Parathyroid adenoma (tissue), 2 donors: ENCODE measurements around the gene CEP68.

Source experiments
- H2AFZ ChIP-seq: fragments of 300-600 bp; sonication (generic); one replicate; pipeline ENCODE4 v1.7.0; 2017; ENCODE audit warnings: antibody characterized with exemption, mild to moderate bottlenecking
- H3K27ac ChIP-seq: fragments of 300-600 bp; sonication (generic); one replicate; pipeline ENCODE4 v1.7.0; 2017
- H3K27me3 ChIP-seq: fragments of 300-600 bp; sonication (generic); one replicate; pipeline ENCODE4 v1.7.0; 2017; ENCODE audit warnings: low read length; ENCODE audit not compliant: control insufficient read depth, insufficient read depth
- H3K36me3 ChIP-seq: fragments of 300-600 bp; sonication (generic); one replicate; pipeline ENCODE4 v1.7.0; 2017; ENCODE audit warnings: low read length; ENCODE audit not compliant: control insufficient read depth, insufficient read depth
- H3K4me1 ChIP-seq: fragments of 300-600 bp; sonication (generic); one replicate; pipeline ENCODE4 v1.7.0; 2017; ENCODE audit warnings: control low read depth
- H3K4me2 ChIP-seq: fragments of 300-600 bp; sonication (generic); one replicate; pipeline ENCODE4 v1.7.0; 2017; ENCODE audit warnings: low read length
- H3K4me3 ChIP-seq: fragments of 300-600 bp; sonication (generic); one replicate; pipeline ENCODE4 v1.7.0; 2017; ENCODE audit warnings: low read depth, low read length
- H3K79me2 ChIP-seq: fragments of 300-600 bp; sonication (generic); one replicate; pipeline ENCODE4 v1.7.0; 2017; ENCODE audit warnings: control low read depth
- H3K9ac ChIP-seq: fragments of 300-600 bp; sonication (generic); one replicate; pipeline ENCODE4 v1.7.0; 2017; ENCODE audit warnings: mild to moderate bottlenecking
- H3K9me3 ChIP-seq: fragments of 300-600 bp; sonication (generic); one replicate; pipeline ENCODE4 v1.7.0; 2017; ENCODE audit warnings: low read length; ENCODE audit not compliant: control insufficient read depth
- TF ChIP-seq, protein P1 (sequence below): fragments of 300-600 bp; sonication (generic); IDR thresholded peaks from one replicate; pipeline ENCODE4 v1.7.0; 2017; ENCODE audit warnings: antibody characterized with exemption, mild to moderate bottlenecking
- donor health status: primary hyperparathyroidism.

The CEP68 gene

GRCh38 chr2:65049010-65049639 lies 7.1 kb upstream of the CEP68 start:
- no peaks in the 10 kb centered on the region for H3K79me2 ChIP-seq
- no peak overlapping the region for H2AFZ ChIP-seq
- no peak overlapping the region for H3K9ac ChIP-seq

DNA sequence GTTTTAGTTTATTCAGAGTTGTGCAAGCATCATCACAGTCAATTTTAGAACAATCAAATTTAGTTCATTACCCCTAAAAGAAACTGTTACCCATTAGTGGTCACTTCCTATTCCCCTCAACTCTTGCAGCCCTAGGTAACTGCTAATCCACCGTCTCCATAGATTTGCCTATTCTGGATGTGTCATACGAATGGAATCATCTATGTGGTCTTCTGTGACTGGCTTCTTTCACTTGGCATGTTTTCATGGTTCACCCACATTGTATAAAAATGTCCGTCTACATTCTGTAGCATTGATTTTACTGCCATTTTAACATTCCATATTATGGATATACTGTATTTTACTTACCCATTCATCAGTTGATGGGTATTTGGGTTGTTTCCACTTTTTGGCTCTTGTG lies 5.3 kb upstream of the CEP68 start:
- Histone ChIP-seq H3K9ac (no peak overlapping the region), H3K27ac (no peak overlapping the region), H3K4me3 (no peak overlapping the region), H3K36me3 (no peaks in the 10 kb centered on the region), H3K9me3 (no peaks in the 10 kb centered on the region), H3K27me3 (no peaks in the 10 kb centered on the region), H3K4me2 (no peak overlapping the region), H3K4me1 (no peaks in the 10 kb centered on the region), H2AFZ (no peak overlapping the region), H3K79me2 (no peaks in the 10 kb centered on the region)
- TF ChIP-seq, protein P1, sequence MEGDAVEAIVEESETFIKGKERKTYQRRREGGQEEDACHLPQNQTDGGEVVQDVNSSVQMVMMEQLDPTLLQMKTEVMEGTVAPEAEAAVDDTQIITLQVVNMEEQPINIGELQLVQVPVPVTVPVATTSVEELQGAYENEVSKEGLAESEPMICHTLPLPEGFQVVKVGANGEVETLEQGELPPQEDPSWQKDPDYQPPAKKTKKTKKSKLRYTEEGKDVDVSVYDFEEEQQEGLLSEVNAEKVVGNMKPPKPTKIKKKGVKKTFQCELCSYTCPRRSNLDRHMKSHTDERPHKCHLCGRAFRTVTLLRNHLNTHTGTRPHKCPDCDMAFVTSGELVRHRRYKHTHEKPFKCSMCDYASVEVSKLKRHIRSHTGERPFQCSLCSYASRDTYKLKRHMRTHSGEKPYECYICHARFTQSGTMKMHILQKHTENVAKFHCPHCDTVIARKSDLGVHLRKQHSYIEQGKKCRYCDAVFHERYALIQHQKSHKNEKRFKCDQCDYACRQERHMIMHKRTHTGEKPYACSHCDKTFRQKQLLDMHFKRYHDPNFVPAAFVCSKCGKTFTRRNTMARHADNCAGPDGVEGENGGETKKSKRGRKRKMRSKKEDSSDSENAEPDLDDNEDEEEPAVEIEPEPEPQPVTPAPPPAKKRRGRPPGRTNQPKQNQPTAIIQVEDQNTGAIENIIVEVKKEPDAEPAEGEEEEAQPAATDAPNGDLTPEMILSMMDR, result no peak

More at GRCh38 chr2:65049010-65049639, 7.1 kb upstream of the CEP68 start:
- TF ChIP-seq, protein P1, result no peak
- no peak overlapping the region for H3K4me2 ChIP-seq
- H3K9me3 ChIP-seq, result no peaks in the 10 kb centered on the region
- H3K27me3 ChIP-seq, result no peaks in the 10 kb centered on the region
- no peak overlapping the region for H3K4me3 ChIP-seq
- no peak overlapping the region for H3K27ac ChIP-seq
- no peaks in the 10 kb centered on the region for H3K4me1 ChIP-seq
- H3K36me3 ChIP-seq, result no peaks in the 10 kb centered on the region

DNA sequence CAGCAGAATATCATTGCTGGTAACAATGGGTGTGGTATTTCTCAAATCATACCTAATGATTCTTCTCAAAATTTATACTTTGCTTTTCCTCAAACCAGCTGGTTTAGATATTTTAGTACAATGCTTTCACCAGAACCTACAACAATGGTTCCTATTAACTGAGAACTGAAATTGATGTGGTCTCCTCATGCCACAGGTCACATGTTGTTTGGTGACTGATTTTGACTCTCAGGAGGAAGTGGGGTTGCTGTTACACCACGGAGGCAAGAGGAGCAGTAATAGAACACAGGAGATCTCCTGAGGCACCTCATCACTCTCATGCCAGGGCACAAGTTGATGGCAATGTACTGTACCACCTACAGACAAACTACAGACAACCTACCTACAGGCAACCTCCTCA lies 3.0 kb upstream of the CEP68 start:
- H3K4me3 ChIP-seq, result no peak overlapping the region

GRCh38 chr2:65054749-65055421 lies 1.3 kb upstream of the CEP68 start:
- Histone ChIP-seq H3K9me3 (no peaks in the 10 kb centered on the region), H3K79me2 (peaks cover 29% of the 10 kb centered on the region), H3K9ac (no peak overlapping the region), H2AFZ (peak overlapping the region; percentile 99), H3K27ac (no peak overlapping the region), H3K36me3 (no peaks in the 10 kb centered on the region), H3K4me3 (no peak overlapping the region), H3K27me3 (no peaks in the 10 kb centered on the region), H3K4me1 (peaks cover 13% of the 10 kb centered on the region), H3K4me2 (no peak overlapping the region)
- TF ChIP-seq, protein P1, result no peak

More for the DNA sequence above, 3.0 kb upstream of the CEP68 start:
- Histone ChIP-seq H3K79me2 (peaks cover 16% of the 10 kb centered on the region), H3K4me2 (no peak overlapping the region), H3K27ac (no peak overlapping the region), H3K36me3 (no peaks in the 10 kb centered on the region), H3K4me1 (peaks cover 8% of the 10 kb centered on the region), H3K27me3 (no peaks in the 10 kb centered on the region), H3K9ac (no peak overlapping the region), H2AFZ (no peak overlapping the region), H3K9me3 (no peaks in the 10 kb centered on the region)
- TF ChIP-seq, protein P1, result no peak
